HepG2 (cell line): ENCODE data around the gene SEC62. TPM values are rescaled to one million over a fixed set of nuclear protein-coding genes. Genes with fewer than 3 reads are reported as not detected.

Experiments used
- ATAC-seq: fragments of 200-7000 bp; cut with Tn5 transposase; 3 replicates; pipeline ENCODE4 v1.9.1; 2020; ENCODE audit warnings: mild to moderate bottlenecking, moderate library complexity
- BruUV-seq: library from RNA; stranded (reverse); fragments of 400-500 nt; replicated peaks from 2 replicates; lab custom pipeline; 2021; lab: Mats Ljungman, UMichigan
- CTCF ChIA-PET: fragments of 300-600 bp; formaldehyde crosslinking; extraction: SDS; loops from one replicate; lab custom pipeline; 2021; ENCODE audit warnings: low total read pairs, inconsistent platforms, low intra/inter-chr PET ratio; lab: Yijun Ruan, JAX
- POLR2A ChIA-PET: fragments of 350-600 bp; sonication (Branson Sonifier 250); formaldehyde crosslinking; loops from one replicate; lab custom pipeline; 2020; ENCODE audit warnings: antibody characterized with exemption, inconsistent platforms; lab: Yijun Ruan, JAX
- DNase-seq: peaks from one replicate; pipeline ENCODE4 v3.0.0-alpha.2; 2015; ENCODE audit warnings: low spot score
- FAIRE-seq: peaks from 3 replicates; lab custom pipeline; 2011; peaks lifted over from hg19 to GRCh38; lab: Jason Lieb, UNC
- H2AFZ ChIP-seq: one replicate; pipeline ENCODE4 v1.6.1; 2011; ENCODE audit warnings: low read length, inconsistent platforms
- H3K27ac ChIP-seq: fragments of 300-600 bp; 3 replicates; pipeline ENCODE4 v1.8.0; 2011; ENCODE audit warnings: mixed run types, mild to moderate bottlenecking, mixed read lengths, low read length, inconsistent platforms; ENCODE audit not compliant: insufficient read depth; ENCODE audit errors: extremely low read length
- H3K27me3 ChIP-seq, 2 experiments: fragments of 200-600 bp in 1 of 2; 2 replicates in 1 of 2; 3 replicates in 1 of 2; pipeline versions ENCODE4 v1.6.0 to v1.8.0; 2011; ENCODE audit warnings: low read length in 2 of 2, mild to moderate bottlenecking in 2 of 2, moderate library complexity in 2 of 2, inconsistent platforms in 1 of 2; ENCODE audit not compliant: insufficient read depth in 2 of 2, control insufficient read depth in 1 of 2
- H3K36me3 ChIP-seq, 2 experiments: fragments of 200-600 bp in 1 of 2; replicated peaks in 1 of 2; 2 replicates in 1 of 2; 3 replicates in 1 of 2; pipeline versions ENCODE4 v1.5.1 to v1.8.0; 2011; ENCODE audit warnings: low read length in 2 of 2, inconsistent platforms in 1 of 2; ENCODE audit not compliant: insufficient read depth in 2 of 2, control insufficient read depth in 1 of 2
- H3K4me1 ChIP-seq: 2 replicates; pipeline ENCODE4 v1.5.1; 2012; ENCODE audit warnings: low read length, inconsistent platforms; ENCODE audit not compliant: insufficient read depth
- H3K4me2 ChIP-seq: 2 replicates; pipeline ENCODE4 v1.6.0; 2011; ENCODE audit warnings: low read depth, low read length, inconsistent platforms
- H3K4me3 ChIP-seq, 3 experiments: fragments of 200-600 bp in 1 of 3; sonication (generic), shearing (Covaris generic) in 1 of 3; replicated peaks in 1 of 3; 2 replicates each; pipeline ENCODE4 v1.5.1; 2011 to 2016; ENCODE audit warnings: low read length in 3 of 3, inconsistent platforms in 2 of 3, low read depth in 2 of 3, mild to moderate bottlenecking in 2 of 3, control low read depth in 1 of 3, mixed read lengths in 1 of 3; ENCODE audit not compliant: insufficient read depth in 1 of 3
- H3K79me2 ChIP-seq: one replicate; pipeline ENCODE4 v1.6.1; 2011; ENCODE audit warnings: low read length, inconsistent platforms; ENCODE audit not compliant: insufficient read depth
- H3K9ac ChIP-seq: 2 replicates; pipeline ENCODE4 v1.6.0; 2011; ENCODE audit warnings: mild to moderate bottlenecking, low read depth, low read length, inconsistent platforms; ENCODE audit not compliant: insufficient read depth
- H3K9me3 ChIP-seq: 2 replicates; pipeline ENCODE4 v1.5.1; 2012; ENCODE audit warnings: mild to moderate bottlenecking, low read length
- H4K20me1 ChIP-seq: 2 replicates; pipeline ENCODE4 v1.6.0; 2011; ENCODE audit warnings: inconsistent platforms, mild to moderate bottlenecking, low read length, moderate library complexity; ENCODE audit not compliant: insufficient read depth
- ARHGAP35 ChIP-seq: sonication (generic); formaldehyde crosslinking; IDR thresholded peaks from 2 replicates; pipeline ENCODE4 v1.9.0; 2022; ENCODE audit warnings: mild to moderate bottlenecking, inconsistent platforms, moderate library complexity, missing genetic modification reagents, borderline replicate concordance
- HDAC6 ChIP-seq: fragments of 200-600 bp; sonication (generic); IDR thresholded peaks from 2 replicates; pipeline ENCODE4 v1.7.0; 2017; ENCODE audit warnings: mild to moderate bottlenecking, antibody characterized with exemption, low read length, low read depth
- MXD4 ChIP-seq: IDR thresholded peaks from 2 replicates; pipeline ENCODE4 v1.6.1; 2016; ENCODE audit warnings: mild to moderate bottlenecking, missing biosample characterization, missing genetic modification reagents
- PLRG1 ChIP-seq: fragments of 450-650 bp; conservative IDR thresholded peaks from 2 replicates; pipeline ENCODE4 v1.6.1; 2016
- SETDB1 ChIP-seq: sonication (generic); formaldehyde crosslinking; IDR thresholded peaks from 2 replicates; pipeline ENCODE4 v1.5.1; 2020; ENCODE audit warnings: missing genetic modification reagents, mild to moderate bottlenecking, borderline replicate concordance
- SOX5 ChIP-seq: IDR thresholded peaks from 2 replicates; pipeline ENCODE4 v1.6.1; 2016; ENCODE audit warnings: borderline replicate concordance
- SRSF4 ChIP-seq: fragments of 200-400 bp; formaldehyde crosslinking; IDR thresholded peaks from one replicate; pipeline ENCODE4 v1.6.1; 2018; ENCODE audit warnings: mild to moderate bottlenecking, low read depth, low read length, moderate library complexity; ENCODE audit not compliant: poor library complexity, severe bottlenecking
- TFAP4 ChIP-seq: sonication (generic); IDR thresholded peaks from 2 replicates; pipeline ENCODE4 v1.6.1; 2016; ENCODE audit warnings: low read depth, borderline replicate concordance
- TRIM22 ChIP-seq: fragments of 450-650 bp; IDR thresholded peaks from 2 replicates; pipeline ENCODE4 v1.6.1; 2017
- ZNF678 ChIP-seq: sonication (generic); formaldehyde crosslinking; IDR thresholded peaks from 2 replicates; pipeline ENCODE4 v1.4.0; 2020; ENCODE audit warnings: mild to moderate bottlenecking, missing genetic modification reagents
- WGBS: methylation state at CpG from one replicate; pipeline ENCODE4 v1.1.6; 2017; ENCODE audit warnings: low lambda C conversion rate; 5-methylcytosine and 5-hydroxymethylcytosine counted together
- in situ Hi-C: cut with HindIII; loops from 2 replicates; pipeline ENCODE4 v1.10.0; 2017; ENCODE audit warnings: low pct_unique_long_range_greater_than_20kb; ENCODE audit not compliant: extremely low pct_ligation_motif_present
- intact Hi-C: fragments of 100-400 bp; cut with micrococcal nuclease; formaldehyde crosslinking; loops from one replicate; pipeline ENCODE4 v1.10.0; 2022; ENCODE audit not compliant: unreplicated experiment
- polyA plus RNA-seq, 8 experiments: library from polyadenylated mRNA; depleted of rRNA in 3 of 8; stranded (reverse) in 7 of 8; unstranded in 1 of 8; fragments of >200 nt; fragmentation: Illumina TruSeq in 4 of 8; extraction: Trizol in 4 of 8; gene quantifications; 2 replicates each; pipeline versions ENCODE4 v1.2.1 to v1.2.3, GENCODE V29; 2011 to 2016; ENCODE audit warnings: low read depth in 4 of 8, missing spikeins in 1 of 8, mixed read lengths in 1 of 8; ENCODE audit not compliant: insufficient read depth in 1 of 8
- total RNA-seq, 5 experiments: library from RNA; depleted of rRNA; stranded (reverse); fragments of >200 nt; fragmentation: Illumina TruSeq; extraction: Trizol; gene quantifications; 2 replicates each; pipeline ENCODE4 v1.2.3, GENCODE V29; 2016; ENCODE audit warnings: low read depth in 1 of 5

Gene SEC62
- total and polyA plus RNA-seq, 2 of the 13 experiments (the other 11 are each of a cell fraction or from before 2014, with no cell fraction given): 54.0 to 68.7 TPM

GRCh38 chr3:169955406-169955805 lies 11.2 kb upstream of the SEC62 start:
- 0% methylated on average over 2 of the region's 2 CpGs for WGBS
- H3K4me2 ChIP-seq: no peak overlapping the region
- POLR2A ChIA-PET: no interaction called here
- no peak for TF ChIP-seq ZNF678 (CRISPR knock-in tag)
- TF ChIP-seq, all 625 proteins: peak for 0
- H3K79me2 ChIP-seq: no peaks in the 10 kb centered on the region
- no peaks in the 10 kb centered on the region for H3K36me3 ChIP-seq
- no peaks in the 10 kb centered on the region for H4K20me1 ChIP-seq
- H3K9ac ChIP-seq: no peak overlapping the region
- FAIRE-seq (no peak), ATAC-seq (no peak), DNase-seq (no peak)
- no peaks in the 10 kb centered on the region for H3K4me1 ChIP-seq
- CTCF ChIA-PET: no interaction called here
- no peak overlapping the region for H3K27ac ChIP-seq
- no peaks in the 10 kb centered on the region for H3K27me3 ChIP-seq
- intact Hi-C loops: no loop called here
- in situ Hi-C loops: no loop called here
- no peaks in the 10 kb centered on the region for H3K9me3 ChIP-seq
- no peak overlapping the region for H3K4me3 ChIP-seq
- no peak overlapping the region for H2AFZ ChIP-seq
- BruUV-seq: no TSS peak

DNA sequence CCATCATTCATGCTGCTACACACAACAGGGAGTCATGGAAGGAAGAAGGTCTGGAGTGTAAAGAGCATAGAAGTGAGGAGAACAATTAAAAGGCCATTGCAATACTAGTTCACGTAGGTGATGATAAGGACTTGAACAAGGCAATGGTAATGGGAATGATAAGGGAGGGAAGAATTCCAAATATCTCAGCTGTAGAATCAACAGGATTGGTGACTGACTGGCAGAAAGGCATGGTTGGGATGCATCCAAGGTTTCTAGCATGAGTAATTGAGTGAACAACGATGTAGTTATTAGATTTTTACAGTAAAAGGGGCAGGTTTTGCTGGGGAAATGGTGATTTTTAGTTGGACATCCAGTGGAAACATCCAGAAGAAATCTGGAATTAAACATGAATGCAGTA lies 2.4 kb upstream of the SEC62 start:
- TF ChIP-seq ARHGAP35 (CRISPR knock-in tag): no peak
- TF ChIP-seq SOX5 (CRISPR knock-in tag): no peak
- no peak for TF ChIP-seq TFAP4
- TF ChIP-seq SETDB1 (CRISPR knock-in tag): no peak
- no peak for TF ChIP-seq MXD4 (CRISPR knock-in tag)
- TF ChIP-seq HDAC6: no peak
- no peak for TF ChIP-seq TRIM22
- no peak for TF ChIP-seq SRSF4
- TF ChIP-seq PLRG1: no peak
- H3K27me3 ChIP-seq: peaks cover 0 to 5% of the 10 kb centered on the region in 2 experiments; a peak in 1 of 5 replicates
- H3K9ac ChIP-seq: no peak overlapping the region
- peaks cover 0 to 1% of the 10 kb centered on the region in 2 experiments; a peak in 1 of 5 replicates for H3K36me3 ChIP-seq
- H3K4me2 ChIP-seq: no peak overlapping the region
- in situ Hi-C loops (no loop called here), intact Hi-C loops (no loop called here)
- DNase-seq (no peak), ATAC-seq (no peak), FAIRE-seq (no peak)
- no TSS peak for BruUV-seq
- ChIA-PET CTCF (no interaction called here), POLR2A (no interaction called here)
- H3K79me2 ChIP-seq: peaks cover 25% of the 10 kb centered on the region
- no peaks in the 10 kb centered on the region for H3K9me3 ChIP-seq
- H3K4me1 ChIP-seq: peaks cover 23% of the 10 kb centered on the region
- H4K20me1 ChIP-seq: peaks cover 11% of the 10 kb centered on the region; the same call in 1 of the 2 replicates
- no peak overlapping the region for H3K27ac ChIP-seq
- no peak overlapping the region for H3K4me3 ChIP-seq
- no peak overlapping the region for H2AFZ ChIP-seq
- 1% methylated on average over 2 of the region's 2 CpGs for WGBS
